Cardiac fibroblast (primary cell): ENCODE measurements around the gene TPRG1L.

Experiments
- DNase-seq, 2 donors: peaks; one replicate each; pipeline versions ENCODE4 v3.0.0 to v3.0.0-alpha.2; 2010; ENCODE audit warnings: low read depth in 2 of 2
- H3K4me3 ChIP-seq, 2 donors: replicated peaks in 1 of 2; 1 replicate in 1 of 2; 2 replicates in 1 of 2; pipeline ENCODE4 v1.5.1; 2011; ENCODE audit warnings: low read depth in 2 of 2, low read length in 2 of 2, mild to moderate bottlenecking in 2 of 2, moderate library complexity in 1 of 2
- CTCF ChIP-seq: IDR thresholded peaks from one replicate; pipeline ENCODE4 v1.5.1; 2011; ENCODE audit warnings: low read depth, mild to moderate bottlenecking, low read length, inconsistent platforms

The TPRG1L gene

GRCh38 chr1:3675436-3675835 is 50.6 kb downstream of the TPRG1L start:
- no peak for TF ChIP-seq CTCF
- no peak for DNase-seq
- no peak overlapping the region for H3K4me3 ChIP-seq

- no peak overlapping the region for H3K4me3 ChIP-seq
- no peak for DNase-seq
- no peak for TF ChIP-seq CTCF
These were observed 52.0 kb downstream of the TPRG1L start for GRCh38 chr1:3676581-3677470.

GRCh38 chr1:3677484-3677883 is 52.7 kb downstream of the TPRG1L start:
- DNase-seq = no peak
- H3K4me3 ChIP-seq = no peak overlapping the region
- no peak for TF ChIP-seq CTCF

- no peak for DNase-seq
- H3K4me3 ChIP-seq = no peak overlapping the region
- TF ChIP-seq CTCF = no peak
These were observed 53.7 kb downstream of the TPRG1L start for GRCh38 chr1:3678361-3679097.

GRCh38 chr1:3679098-3679555 is 54.3 kb downstream of the TPRG1L start:
- H3K4me3 ChIP-seq = no peak overlapping the region
- DNase-seq = no peak
- no peak for TF ChIP-seq CTCF
